NCI-H1930 (cell line): Measurements from ENCODE around the gene TDRD10.

Experiments
- DNase-seq, 2 experiments: peaks; one replicate each; lab custom pipeline; 2025; lab: John Stamatoyannopoulos, UW

TDRD10 gene

GRCh38 chr1:154502066-154502743, at the start of gene TDRD10, which contains the start of gene SHE:
Gene TDRD10 (plus strand): TSS chr1:154502219. CDS start chr1:154506904, 4,685 bp downstream.
Gene SHE (minus strand): TSS chr1:154502412. CDS start chr1:154502026, 386 bp downstream.
- peak in 1 of 2 experiments; percentile 35 for DNase-seq

DNA sequence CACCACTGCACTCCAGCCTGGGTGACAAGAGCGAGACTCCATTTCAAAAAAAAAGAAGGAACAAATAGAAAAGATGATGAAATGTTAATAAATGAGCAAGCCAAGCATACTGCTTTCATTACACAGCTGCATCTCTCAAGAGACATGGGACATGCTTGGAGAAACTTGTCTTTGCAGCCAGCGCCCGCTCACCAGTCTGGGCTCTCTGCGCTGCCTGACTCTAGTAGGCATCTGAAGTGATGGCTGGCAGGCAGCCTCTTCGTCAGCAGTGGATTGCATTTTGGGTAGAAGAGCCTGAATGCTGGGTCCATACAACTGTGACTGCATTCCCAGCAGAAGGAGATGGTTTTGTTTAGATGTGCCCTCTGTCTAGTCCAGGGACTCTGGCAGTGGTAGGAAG, 48.9 kb upstream of the TDRD10 start:
- no peak for DNase-seq

DNA sequence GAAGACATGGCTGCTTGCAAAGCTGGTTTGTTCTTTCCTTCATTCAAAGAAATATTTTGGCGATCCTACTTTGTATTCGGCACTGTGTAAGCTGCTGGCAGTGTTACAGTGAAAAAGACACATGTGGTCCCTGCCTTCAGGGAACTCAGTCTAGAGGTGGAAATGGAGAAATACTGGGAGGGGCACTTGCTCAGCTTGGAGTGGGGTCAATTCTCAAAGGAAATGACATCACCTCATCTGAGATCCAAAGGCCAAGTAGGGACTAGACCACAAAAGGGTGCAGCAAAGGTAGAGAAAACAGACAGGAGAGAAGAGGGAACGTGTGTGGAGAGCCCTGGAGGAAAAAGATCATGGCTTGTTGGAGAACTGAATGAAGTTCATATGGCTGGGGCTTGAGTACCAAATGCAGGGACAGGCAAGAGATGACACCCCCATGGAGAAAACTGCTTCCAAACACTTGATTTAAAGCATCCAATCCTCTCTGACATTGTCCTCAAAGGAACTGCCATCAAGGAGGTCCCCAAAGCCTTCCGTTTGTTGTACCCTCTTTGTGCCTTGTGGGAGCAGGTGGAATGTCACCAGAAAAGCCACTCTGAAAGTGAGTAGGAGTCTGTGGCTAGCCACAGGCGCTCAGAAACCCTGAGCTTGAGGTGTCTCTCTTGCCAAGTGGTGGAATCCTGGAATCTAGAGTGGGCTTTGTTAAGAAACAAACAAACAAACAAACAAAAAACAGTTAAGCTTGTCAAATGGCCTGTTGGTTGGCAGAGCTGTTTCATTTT, 48.3 kb upstream of the TDRD10 start:
- DNase-seq: no peak

DNA sequence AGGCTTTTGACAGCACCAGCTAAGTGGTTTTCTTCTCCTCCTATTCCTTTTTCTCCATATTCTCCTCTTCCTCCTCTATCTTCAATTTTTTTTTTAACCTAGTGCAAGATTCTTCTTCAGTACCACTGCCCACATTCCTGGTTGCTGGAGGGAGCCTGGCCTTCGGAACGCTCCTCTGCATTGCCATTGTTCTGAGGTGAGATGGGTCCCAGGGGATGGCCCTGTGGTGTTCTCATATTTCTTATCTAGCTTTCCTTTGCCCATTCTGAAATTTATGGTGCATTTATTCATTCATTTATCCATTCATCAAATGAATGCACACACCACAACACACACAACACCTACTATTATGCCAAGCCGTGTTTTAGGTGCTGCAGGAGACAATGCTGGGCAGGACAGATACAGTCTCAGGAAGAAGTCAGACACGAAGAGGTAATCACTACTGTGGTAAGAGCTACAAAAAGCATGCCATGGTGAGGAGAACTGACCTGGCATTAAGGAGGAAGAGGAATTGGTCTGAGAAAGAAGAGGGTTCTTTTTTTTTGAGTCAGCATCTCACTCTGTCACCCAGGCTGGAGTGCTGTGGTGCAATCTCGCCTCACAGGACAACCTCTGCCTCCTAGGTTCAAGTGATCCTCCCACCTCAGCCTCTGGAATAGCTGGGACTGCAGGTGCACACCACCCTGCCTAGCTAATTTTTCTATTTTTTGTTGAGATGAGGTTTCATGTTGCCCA, 47.5 kb upstream of the TDRD10 start:
- DNase-seq: peak in 1 of 2 experiments; percentile 13

- DNase-seq: no peak
Observed at GRCh38 chr1:154456631-154457030, 45.4 kb upstream of the TDRD10 start.

DNA sequence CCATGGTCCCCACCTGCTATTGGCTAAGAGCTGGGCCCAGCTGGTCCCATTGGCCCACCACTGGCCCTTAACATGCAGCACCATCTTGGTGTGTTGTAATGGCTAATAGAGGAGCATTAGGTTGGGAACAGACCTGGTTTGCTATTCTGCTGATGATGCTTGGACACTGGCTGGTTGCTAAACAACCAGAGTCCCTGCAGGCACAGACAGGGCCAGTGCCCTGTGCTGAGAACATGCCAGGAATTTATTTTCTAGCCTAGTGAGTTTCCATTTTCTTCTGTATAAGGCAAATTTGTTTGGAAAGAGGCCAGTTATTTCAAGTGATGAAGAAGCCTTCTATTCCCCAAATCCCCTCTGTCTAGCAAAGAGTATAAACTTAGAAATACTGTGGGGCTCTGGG, 42.9 kb upstream of the TDRD10 start:
- no peak for DNase-seq

- no peak for DNase-seq
Observed at GRCh38 chr1:154460695-154461260, 41.2 kb upstream of the TDRD10 start.

DNA sequence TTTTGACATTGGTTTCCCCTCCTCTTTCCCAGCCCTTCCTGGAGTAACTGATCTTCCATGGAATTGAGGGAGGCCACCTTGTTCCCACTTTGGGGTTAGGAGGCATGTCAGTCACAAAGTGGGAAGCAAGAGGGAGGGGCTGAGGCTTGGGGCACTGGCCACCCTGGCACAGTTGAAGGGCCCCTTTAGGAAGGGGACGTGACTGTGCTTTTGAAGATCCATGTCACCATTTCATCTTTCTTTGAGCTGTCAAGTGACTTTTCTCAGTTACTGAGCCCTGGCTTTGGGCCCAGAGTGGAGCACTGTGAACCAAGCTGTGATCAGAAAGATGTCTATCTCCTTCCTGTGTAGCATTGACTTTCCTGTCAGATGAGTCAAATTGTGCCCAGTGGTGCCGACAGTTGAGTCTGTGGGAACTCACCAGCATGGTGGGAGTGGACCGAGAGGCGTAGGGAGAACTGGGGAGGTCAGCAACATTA, 38.5 kb upstream of the TDRD10 start:
- DNase-seq: no peak

GRCh38 chr1:154465621-154466195, 36.3 kb upstream of the TDRD10 start:
- no peak for DNase-seq

GRCh38 chr1:154466206-154466605, 35.8 kb upstream of the TDRD10 start:
- no peak for DNase-seq

DNA sequence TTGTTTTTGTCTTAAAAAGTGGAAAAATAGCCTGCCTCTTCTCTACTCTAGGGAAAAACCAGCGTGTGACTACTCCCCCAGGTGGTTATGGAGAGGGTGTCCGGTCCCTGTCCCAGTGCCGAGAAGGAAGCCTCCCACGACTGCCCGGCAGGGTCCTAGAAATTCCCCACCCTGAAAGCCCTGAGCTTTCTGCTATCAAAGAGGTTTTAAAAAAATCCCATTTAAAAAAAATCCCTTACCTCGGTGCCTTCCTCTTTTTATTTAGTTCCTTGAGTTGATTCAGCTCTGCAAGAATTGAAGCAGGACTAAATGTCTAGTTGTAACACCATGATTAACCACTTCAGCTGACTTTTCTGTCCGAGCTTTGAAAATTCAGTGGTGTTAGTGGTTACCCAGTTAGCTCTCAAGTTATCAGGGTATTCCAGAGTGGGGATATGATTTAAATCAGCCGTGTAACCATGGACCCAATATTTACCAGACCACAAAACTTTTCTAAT, 35.0 kb upstream of the TDRD10 start:
- DNase-seq: no peak

DNA sequence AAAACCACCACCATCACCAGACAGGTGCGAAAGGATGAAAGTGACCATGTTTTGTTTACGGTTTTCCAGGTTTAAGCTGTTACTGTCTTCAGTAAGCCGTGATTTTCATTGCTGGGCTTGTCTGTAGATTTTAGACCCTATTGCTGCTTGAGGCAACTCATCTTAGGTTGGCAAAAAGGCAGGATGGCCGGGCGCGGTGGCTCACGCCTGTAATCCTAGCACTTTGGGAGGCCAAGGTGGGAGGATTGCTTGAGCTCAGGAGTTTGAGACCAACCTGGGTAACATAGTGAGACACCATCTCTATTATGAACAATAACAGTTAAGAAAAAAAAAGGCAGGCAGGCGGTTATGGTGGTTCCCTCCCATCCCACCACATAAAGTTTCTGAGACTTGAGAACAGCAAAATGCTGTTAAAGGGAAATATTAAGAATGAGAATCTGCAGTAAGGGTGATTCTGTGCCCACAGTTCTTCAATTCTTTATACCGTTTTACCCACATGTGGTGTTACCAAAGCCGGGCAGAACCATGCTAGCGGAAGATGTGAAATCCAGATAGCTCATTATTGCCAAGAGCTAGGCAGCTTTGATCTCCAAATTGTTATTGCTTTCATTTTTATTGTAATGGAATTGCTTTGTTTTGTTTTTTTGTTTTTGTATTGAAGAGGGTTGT, 34.5 kb upstream of the TDRD10 start:
- no peak for DNase-seq

- no peak for DNase-seq
Observed at GRCh38 chr1:154468535-154469250, 33.3 kb upstream of the TDRD10 start.

DNA sequence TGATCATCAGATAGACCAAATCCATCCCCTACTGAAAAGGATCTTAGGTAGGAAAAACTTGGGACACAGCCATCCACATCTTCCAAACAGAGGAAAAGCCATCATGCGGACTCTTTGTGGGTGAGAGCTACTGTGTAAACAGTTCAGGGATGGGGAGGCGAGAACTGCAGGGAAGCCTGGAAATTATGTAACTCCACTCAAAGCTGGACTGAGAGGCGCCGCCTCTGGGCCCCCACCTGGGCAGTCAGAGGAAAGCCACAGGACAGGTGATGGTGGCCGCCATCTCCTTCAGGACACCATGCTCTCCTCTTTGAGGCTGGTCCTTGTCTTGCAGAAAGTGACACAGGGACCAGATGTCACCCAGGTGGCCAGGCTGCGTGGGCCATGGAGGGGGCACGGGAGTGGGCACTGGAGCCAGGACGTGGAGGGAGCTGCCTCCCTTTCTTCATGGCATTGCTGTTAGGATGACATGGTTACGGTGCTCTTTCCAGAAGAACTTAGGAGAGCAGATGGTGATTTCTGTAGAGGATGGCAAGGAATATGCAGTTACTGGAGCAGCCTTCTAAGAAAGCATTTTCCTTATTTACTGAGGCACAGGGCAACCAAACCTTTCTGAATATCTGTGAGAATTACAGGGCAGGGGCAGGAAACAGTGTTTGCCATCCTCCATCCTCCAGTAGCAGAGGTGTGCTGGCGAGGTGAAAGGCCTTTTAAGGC, 32.0 kb upstream of the TDRD10 start:
- DNase-seq: no peak

DNA sequence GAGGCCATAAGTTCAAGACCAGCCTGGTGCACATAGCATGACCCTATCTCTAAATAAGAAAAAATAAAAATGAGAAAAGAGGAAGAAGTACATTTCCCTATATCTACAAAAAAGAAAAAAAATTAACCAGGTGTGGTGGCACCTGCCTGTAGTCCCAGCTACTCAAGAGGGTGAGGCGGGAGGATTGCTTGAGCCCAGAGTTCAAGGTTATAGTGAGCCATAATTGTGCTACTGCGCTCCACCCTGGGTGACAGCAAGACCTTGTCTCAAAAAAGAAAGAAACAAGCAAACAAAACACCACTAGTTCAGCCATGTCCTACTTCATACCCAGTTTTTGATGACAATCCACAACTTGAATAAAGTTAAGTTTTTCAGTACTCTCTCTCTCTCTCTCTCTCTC, 30.7 kb upstream of the TDRD10 start:
- no peak for DNase-seq

DNA sequence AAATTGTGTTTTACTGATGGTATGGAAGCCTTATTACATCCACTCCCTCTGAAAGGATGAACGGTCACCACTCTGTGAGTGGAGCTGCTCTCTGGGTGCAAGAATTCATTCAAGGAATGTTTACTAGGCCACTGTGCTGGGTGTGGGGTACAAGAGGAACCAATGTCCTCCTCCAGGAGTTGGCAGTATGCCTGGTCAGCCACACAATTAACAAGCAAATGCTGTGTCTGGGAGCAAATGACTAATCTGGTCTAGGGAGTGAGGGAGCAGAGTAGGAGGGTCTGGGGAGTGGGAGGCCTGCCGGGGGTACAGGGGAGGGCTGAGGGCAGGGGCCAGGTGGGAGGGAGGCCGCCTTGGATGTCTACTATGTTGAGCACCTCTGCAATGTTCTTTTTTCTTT, 27.2 kb upstream of the TDRD10 start:
- DNase-seq: no peak

GRCh38 chr1:154476791-154477190, 25.2 kb upstream of the TDRD10 start:
- no peak for DNase-seq

- DNase-seq: no peak
Observed at GRCh38 chr1:154478013-154478412, 24.0 kb upstream of the TDRD10 start.

DNA sequence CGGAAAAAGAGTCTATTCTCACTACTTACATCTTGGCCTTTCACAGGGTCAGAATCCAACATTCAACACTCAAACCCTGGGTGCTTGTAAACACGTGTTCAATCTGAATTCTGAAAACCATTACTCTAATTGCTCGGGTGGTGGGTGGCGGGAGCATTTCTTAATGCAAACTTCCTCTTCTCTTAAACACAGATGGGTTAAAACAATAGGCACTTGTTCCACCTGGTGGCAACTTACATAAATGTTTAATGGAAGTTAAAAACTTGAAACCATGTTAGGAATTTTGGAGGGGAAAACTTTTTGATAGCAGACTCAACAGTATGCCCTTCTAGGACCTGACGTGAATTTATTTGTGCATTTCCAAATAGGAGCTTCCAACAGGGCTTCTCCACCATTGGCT, 23.4 kb upstream of the TDRD10 start:
- no peak for DNase-seq
